ENCODE data around the gene CFDP1.

The CFDP1 gene

DNA sequence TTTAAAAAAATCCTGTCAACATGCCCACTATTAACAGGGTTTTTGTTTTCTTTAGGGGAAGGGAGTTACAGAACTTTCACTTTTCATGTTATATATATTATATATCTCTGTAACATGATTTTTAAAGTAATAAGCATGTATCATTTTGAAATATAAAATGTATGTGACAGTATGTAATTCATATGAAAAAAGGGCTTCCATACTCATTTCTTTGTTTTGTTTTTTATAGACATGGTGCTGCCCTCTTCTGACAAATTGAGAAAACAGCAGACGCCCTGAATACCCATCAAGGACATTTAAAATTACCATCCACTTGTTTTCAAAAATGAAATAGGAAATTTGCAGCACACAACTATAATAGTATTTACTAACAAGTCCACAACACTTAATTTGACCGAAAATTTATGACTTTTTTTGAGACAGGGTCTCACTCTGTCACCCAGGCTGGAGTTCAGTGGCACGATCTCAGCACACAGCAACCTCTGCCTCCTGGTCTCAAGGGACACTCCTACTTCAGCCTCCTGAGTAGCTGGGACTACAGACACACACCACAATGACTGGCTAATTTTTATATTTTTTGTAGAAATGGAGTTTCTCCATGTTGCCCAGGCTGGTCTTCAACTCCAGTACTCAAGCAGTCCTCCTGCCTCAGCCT, 30.4 kb downstream of the CFDP1 start:
- DNase-seq: no peak

DNA sequence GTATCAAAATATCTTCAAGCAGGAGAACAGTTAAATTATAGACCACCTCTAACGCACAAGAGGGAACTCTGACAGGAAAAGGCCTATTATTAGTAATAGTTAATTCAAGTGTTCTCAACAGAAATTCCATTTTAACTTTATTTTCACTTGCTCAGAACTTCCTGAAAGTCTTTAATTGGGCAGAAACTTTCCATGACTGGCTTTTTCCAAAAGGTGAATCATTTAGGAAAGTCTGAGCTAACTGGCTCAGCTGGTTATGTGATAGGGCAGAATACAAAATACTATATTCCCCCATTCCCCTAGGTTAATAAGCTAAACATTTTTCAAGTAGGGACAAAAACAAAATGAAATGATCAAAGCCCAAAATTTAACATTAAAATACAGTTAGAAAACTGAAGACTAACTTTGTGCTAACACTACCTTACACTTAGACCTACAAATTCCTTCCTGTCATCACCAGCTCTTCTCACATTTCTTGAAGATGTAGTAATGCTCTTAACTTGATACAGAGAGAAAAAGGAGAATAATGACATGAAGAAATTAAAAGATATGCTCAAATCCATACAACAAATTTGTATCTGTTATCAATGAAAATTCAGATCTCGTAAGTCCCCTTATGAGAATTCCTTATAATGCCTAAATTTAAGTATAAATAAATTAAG, 31.0 kb downstream of the CFDP1 start:
- no peak for DNase-seq

GRCh38 chr16:75401691-75402090, 31.6 kb downstream of the CFDP1 start:
- no peak for DNase-seq

DNA sequence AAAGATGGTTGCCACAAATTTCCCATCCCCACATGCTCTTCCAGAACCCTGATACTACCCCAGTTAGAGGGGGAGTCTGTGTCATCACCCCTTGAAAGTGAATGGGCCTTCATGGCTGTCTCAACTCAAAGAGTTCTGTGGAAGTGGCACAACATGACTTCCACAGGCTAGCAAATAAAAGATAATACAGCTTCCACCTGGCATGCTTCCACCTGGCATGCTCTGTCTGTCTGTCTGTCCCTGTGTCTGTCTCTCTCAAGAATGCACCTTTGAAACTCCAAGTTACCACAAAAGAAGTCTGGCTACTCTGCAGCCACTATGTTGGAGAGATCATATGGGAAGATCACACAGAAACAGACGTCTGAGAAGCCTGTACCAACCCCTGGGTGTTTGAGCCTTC, 35.0 kb downstream of the CFDP1 start:
- no peak for DNase-seq

- DNase-seq: no peak
These were observed 38.4 kb downstream of the CFDP1 start for GRCh38 chr16:75394941-75395340.

GRCh38 chr16:75392906-75393305, 40.4 kb downstream of the CFDP1 start:
- no peak for DNase-seq

- DNase-seq: no peak
These were observed 42.2 kb downstream of the CFDP1 start for GRCh38 chr16:75390926-75391653.

DNA sequence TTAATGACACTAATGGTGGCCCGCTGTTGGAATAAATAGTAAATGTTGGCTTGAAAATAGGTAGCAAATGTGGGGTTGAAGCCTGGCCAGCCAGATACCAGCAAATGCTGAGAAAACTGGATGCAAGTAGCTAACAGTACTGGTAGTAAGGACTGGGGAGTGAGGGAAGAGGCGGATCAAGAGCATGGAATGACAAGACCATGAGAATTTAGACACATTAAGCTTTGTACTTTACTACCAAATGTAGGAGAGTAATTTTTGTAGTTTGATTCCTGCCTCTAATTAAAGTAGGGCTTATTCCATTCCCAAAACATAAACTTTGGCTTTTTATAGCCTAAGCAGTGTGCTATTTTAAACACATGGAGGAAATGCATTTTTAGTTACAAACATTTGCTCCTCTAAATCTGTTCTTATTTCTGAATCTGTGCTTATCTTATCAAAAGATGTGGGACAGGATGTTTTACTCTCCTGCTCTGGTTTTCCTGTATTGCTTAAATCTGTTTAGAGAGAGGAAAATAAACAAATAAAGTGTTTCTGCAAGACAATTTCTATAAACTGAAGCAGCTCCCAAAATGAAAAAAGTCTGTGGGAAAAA, 44.1 kb downstream of the CFDP1 start:
- peak in 1 of 2 experiments; percentile 2 for DNase-seq

GRCh38 chr16:75387951-75388350, 45.4 kb downstream of the CFDP1 start:
- no peak for DNase-seq

- peak; percentile 28 to 41 for DNase-seq
These were observed 47.7 kb downstream of the CFDP1 start for GRCh38 chr16:75385507-75386152.

- DNase-seq: no peak
These were observed 50.2 kb downstream of the CFDP1 start for GRCh38 chr16:75383141-75383540.

DNA sequence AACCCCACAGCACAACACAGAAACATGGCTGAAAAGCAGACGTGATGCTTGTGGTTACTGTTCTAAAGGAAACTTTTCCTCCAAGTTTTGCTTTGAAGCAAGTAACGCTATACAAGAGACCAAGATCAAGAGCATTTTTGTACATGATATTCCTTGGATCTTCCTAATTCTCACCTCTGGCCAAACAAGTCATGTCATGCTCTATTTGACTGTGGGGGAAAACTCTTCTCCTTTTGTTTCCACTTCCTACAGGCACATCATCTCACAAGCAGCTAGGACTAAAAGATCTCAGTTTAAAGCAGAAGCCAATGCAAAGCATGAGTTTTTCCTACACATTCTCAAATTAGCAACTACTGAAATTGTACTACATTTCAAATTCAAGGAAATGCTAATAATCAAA, 50.7 kb downstream of the CFDP1 start:
- DNase-seq: no peak

GRCh38 chr16:75380870-75381269, 52.4 kb downstream of the CFDP1 start:
- DNase-seq: no peak

- no peak for DNase-seq
These were observed 53.1 kb downstream of the CFDP1 start for GRCh38 chr16:75379911-75380847.

DNA sequence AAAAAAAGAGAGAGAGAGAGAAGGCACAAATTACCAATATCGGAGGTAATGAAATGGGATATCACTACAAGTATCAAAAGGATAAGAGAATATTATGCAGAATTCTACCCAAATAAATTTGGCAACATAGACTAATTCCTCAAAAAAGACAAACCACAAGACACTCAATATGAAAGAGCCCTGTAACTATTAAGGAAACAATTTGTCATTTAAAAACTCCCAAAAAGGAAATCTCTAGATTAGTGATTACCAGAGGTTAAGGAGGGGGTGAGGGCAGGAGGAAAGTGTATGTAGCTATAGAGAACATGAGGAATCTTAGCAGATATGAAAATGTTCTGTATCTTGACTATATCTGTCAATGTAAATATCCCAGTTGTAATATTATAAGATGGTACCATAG, 54.0 kb downstream of the CFDP1 start:
- no peak for DNase-seq

- DNase-seq: no peak
These were observed 54.7 kb downstream of the CFDP1 start for GRCh38 chr16:75378616-75379015.

DNA sequence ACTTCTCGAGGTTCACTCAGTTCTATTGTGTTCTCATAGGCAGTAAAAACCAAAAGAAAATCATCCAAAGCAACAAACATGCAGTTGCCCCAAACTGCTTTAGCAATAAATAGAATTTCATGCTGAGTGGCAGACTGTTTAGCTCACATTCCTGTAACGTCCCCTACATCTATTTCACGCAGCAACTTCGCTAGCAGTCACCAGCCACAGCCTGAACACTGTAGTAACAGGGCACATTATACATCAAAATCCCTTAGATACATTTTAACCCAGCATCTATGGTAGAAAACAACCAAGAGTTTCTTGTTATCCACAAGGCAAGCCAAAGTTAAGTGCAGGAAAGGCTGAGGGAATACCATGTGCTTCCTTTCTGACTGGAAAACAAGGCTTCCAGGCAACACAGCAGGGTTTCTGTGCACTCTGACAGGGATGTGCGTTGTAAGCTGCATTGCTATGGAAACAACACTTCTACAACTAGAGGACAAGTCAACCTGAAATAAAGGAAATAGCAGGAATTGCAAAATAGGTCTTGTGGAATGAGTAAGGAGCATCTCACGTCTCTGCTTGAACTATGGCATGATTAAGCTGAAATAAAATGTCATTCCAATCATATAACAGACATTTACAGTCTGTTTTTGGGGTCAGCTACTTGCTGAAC, 55.4 kb downstream of the CFDP1 start:
- DNase-seq: no peak

GRCh38 chr16:75376475-75377161, 56.7 kb downstream of the CFDP1 start:
- no peak for DNase-seq

DNA sequence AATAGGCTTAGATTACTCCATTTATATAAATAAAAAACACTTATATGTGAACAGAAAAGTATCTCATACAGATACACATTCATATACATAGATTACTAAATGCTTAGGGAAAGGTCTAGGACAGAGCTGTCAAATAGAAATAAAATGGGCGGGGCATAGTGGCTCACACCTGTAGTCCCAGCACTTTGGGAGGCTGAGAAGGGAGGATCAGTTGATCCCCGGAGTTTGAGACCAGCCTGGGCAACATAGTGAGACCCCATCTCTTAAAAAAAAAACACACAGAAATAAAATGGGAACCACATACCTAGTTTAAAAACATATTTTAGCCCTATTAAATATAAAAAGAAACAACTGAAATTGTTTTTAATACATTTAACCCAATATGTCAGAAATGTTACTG, 58.9 kb downstream of the CFDP1 start:
- no peak for DNase-seq

- DNase-seq: no peak
These were observed 61.0 kb downstream of the CFDP1 start for GRCh38 chr16:75372236-75372856.

Measured in NCI-H2081 (cell line).